Activated T-cell treated with anti-CD3 and anti-CD28 coated beads, Interleukin-2, amount 50 U/mL, for 72 hours (primary cell): Measurements from ENCODE around the gene SLC38A4. TPM values are rescaled to one million over a fixed set of nuclear protein-coding genes. Genes with fewer than 3 reads are reported as not detected.

Experiments
- ATAC-seq, 2 donors: fragments of 150-1000 bp; cut with Tn5 transposase; replicated peaks in 1 of 2; 2 replicates each; pipeline ENCODE4 v1.10.0; 2021; ENCODE audit warnings: moderate library complexity in 2 of 2, mild to moderate bottlenecking in 1 of 2
- DNase-seq, 2 donors: peaks; one replicate each; pipeline ENCODE4 v3.0.0; 2021 to 2022; ENCODE audit warnings: mixed read lengths in 1 of 2
- H3K27ac Mint-ChIP-seq: one replicate; pipeline ENCODE4 v1.8.0; 2022; ENCODE audit warnings: mild to moderate bottlenecking, moderate library complexity, mixed read lengths
- H3K27me3 Mint-ChIP-seq: one replicate; pipeline ENCODE4 v1.8.0; 2022; ENCODE audit warnings: low read depth, mixed read lengths
- H3K36me3 Mint-ChIP-seq, 2 donors: one replicate each; pipeline ENCODE4 v1.8.0; 2022; ENCODE audit warnings: mixed read lengths in 2 of 2, mild to moderate bottlenecking in 1 of 2; ENCODE audit not compliant: insufficient read depth in 2 of 2
- H3K4me1 Mint-ChIP-seq: one replicate; pipeline ENCODE4 v1.8.0; 2022; ENCODE audit warnings: low read depth, mixed read lengths
- H3K4me3 Mint-ChIP-seq, 2 donors: one replicate each; pipeline ENCODE4 v1.8.0; 2022; ENCODE audit warnings: mild to moderate bottlenecking in 2 of 2, mixed read lengths in 2 of 2, moderate library complexity in 2 of 2
- H3K9me3 Mint-ChIP-seq, 2 donors: one replicate each; pipeline ENCODE4 v1.8.0; 2022; ENCODE audit warnings: mixed read lengths in 2 of 2
- total RNA-seq, 2 donors: library from RNA; stranded (reverse); gene quantifications; one replicate each; pipeline ENCODE4 v1.2.3, GENCODE V29; 2022

SLC38A4 gene
- total RNA-seq, 2 donors from 2014 or later: 0.26 TPM; not detected in 1

- H3K36me3 Mint-ChIP-seq: no peaks in the 10 kb centered on the region
- no peak for ATAC-seq
- H3K4me1 Mint-ChIP-seq: no peaks in the 10 kb centered on the region
- no peak for DNase-seq
- H3K4me3 Mint-ChIP-seq: no peak overlapping the region
- H3K27ac Mint-ChIP-seq: no peak overlapping the region
- no peaks in the 10 kb centered on the region for H3K9me3 Mint-ChIP-seq
- H3K27me3 Mint-ChIP-seq: peaks cover 26% of the 10 kb centered on the region
Measured at GRCh38 chr12:46804054-46804453, 21.7 kb downstream of the SLC38A4 start.

GRCh38 chr12:46803517-46803916 lies 22.3 kb downstream of the SLC38A4 start:
- DNase-seq (no peak), ATAC-seq (no peak)
- Mint-ChIP-seq H3K27me3 (peaks cover 23% of the 10 kb centered on the region), H3K4me1 (no peaks in the 10 kb centered on the region), H3K27ac (no peak overlapping the region), H3K9me3 (no peaks in the 10 kb centered on the region), H3K36me3 (no peaks in the 10 kb centered on the region), H3K4me3 (no peak overlapping the region)

- Mint-ChIP-seq H3K27me3 (peaks cover 32% of the 10 kb centered on the region), H3K27ac (no peak overlapping the region), H3K4me1 (no peaks in the 10 kb centered on the region), H3K4me3 (no peak overlapping the region), H3K9me3 (no peaks in the 10 kb centered on the region), H3K36me3 (no peaks in the 10 kb centered on the region)
- DNase-seq (no peak), ATAC-seq (no peak)
Measured at GRCh38 chr12:46801293-46801692, 24.5 kb downstream of the SLC38A4 start.

- Mint-ChIP-seq H3K36me3 (no peaks in the 10 kb centered on the region), H3K27me3 (peaks cover 27% of the 10 kb centered on the region), H3K9me3 (no peaks in the 10 kb centered on the region), H3K27ac (no peak overlapping the region), H3K4me1 (peaks cover 4% of the 10 kb centered on the region), H3K4me3 (no peak overlapping the region)
- no peak for ATAC-seq
- no peak for DNase-seq
Measured at GRCh38 chr12:46800160-46800559, 25.6 kb downstream of the SLC38A4 start.

GRCh38 chr12:46798648-46799047 lies 27.1 kb downstream of the SLC38A4 start:
- Mint-ChIP-seq H3K36me3 (no peaks in the 10 kb centered on the region), H3K4me1 (peaks cover 15% of the 10 kb centered on the region), H3K9me3 (no peaks in the 10 kb centered on the region), H3K4me3 (no peak overlapping the region), H3K27ac (no peak overlapping the region), H3K27me3 (peaks cover 27% of the 10 kb centered on the region)
- DNase-seq (no peak), ATAC-seq (no peak)

GRCh38 chr12:46798056-46798455 lies 27.7 kb downstream of the SLC38A4 start:
- no peaks in the 10 kb centered on the region for H3K9me3 Mint-ChIP-seq
- DNase-seq (no peak), ATAC-seq (no peak)
- no peak overlapping the region for H3K4me3 Mint-ChIP-seq
- no peaks in the 10 kb centered on the region for H3K36me3 Mint-ChIP-seq
- H3K27ac Mint-ChIP-seq: no peak overlapping the region
- peaks cover 15% of the 10 kb centered on the region for H3K4me1 Mint-ChIP-seq
- peaks cover 27% of the 10 kb centered on the region for H3K27me3 Mint-ChIP-seq

- no peak for DNase-seq
- peak overlapping the region in 1 of 2 donors; percentile 14 for H3K4me3 Mint-ChIP-seq
- H3K9me3 Mint-ChIP-seq: no peaks in the 10 kb centered on the region
- no peaks in the 10 kb centered on the region for H3K36me3 Mint-ChIP-seq
- H3K4me1 Mint-ChIP-seq: peaks cover 15% of the 10 kb centered on the region
- peaks cover 35% of the 10 kb centered on the region for H3K27me3 Mint-ChIP-seq
- no peak for ATAC-seq
- H3K27ac Mint-ChIP-seq: no peak overlapping the region
Measured at GRCh38 chr12:46795988-46796387, 29.8 kb downstream of the SLC38A4 start.

- peaks cover 24% of the 10 kb centered on the region for H3K27me3 Mint-ChIP-seq
- peak; percentile 3 to 17 for DNase-seq
- peak overlapping the region; percentile 94 for H3K27ac Mint-ChIP-seq
- ATAC-seq: peak; percentile 91 to 94
- peaks cover 18% of the 10 kb centered on the region for H3K4me1 Mint-ChIP-seq
- peak overlapping the region; percentile 0 to 68 for H3K4me3 Mint-ChIP-seq
- H3K36me3 Mint-ChIP-seq: no peaks in the 10 kb centered on the region
- no peaks in the 10 kb centered on the region for H3K9me3 Mint-ChIP-seq
Measured at GRCh38 chr12:46794593-46795190, 31.1 kb downstream of the SLC38A4 start.

GRCh38 chr12:46792925-46793324 lies 32.9 kb downstream of the SLC38A4 start:
- peaks cover 18% of the 10 kb centered on the region for H3K27me3 Mint-ChIP-seq
- ATAC-seq (no peak), DNase-seq (no peak)
- H3K27ac Mint-ChIP-seq: no peak overlapping the region
- peaks cover 26% of the 10 kb centered on the region for H3K4me1 Mint-ChIP-seq
- H3K4me3 Mint-ChIP-seq: no peak overlapping the region
- H3K9me3 Mint-ChIP-seq: no peaks in the 10 kb centered on the region
- no peaks in the 10 kb centered on the region for H3K36me3 Mint-ChIP-seq

- Mint-ChIP-seq H3K9me3 (no peaks in the 10 kb centered on the region), H3K27ac (no peak overlapping the region), H3K36me3 (no peaks in the 10 kb centered on the region), H3K27me3 (peaks cover 8% of the 10 kb centered on the region), H3K4me3 (no peak overlapping the region), H3K4me1 (peaks cover 23% of the 10 kb centered on the region)
- ATAC-seq: no peak
- no peak for DNase-seq
Measured at GRCh38 chr12:46790066-46790465, 35.7 kb downstream of the SLC38A4 start.

- no peak for DNase-seq
- H3K4me1 Mint-ChIP-seq: peaks cover 13% of the 10 kb centered on the region
- H3K27me3 Mint-ChIP-seq: peaks cover 11% of the 10 kb centered on the region
- H3K9me3 Mint-ChIP-seq: no peaks in the 10 kb centered on the region
- no peak overlapping the region for H3K27ac Mint-ChIP-seq
- no peak overlapping the region for H3K4me3 Mint-ChIP-seq
- no peak for ATAC-seq
- H3K36me3 Mint-ChIP-seq: no peaks in the 10 kb centered on the region
Measured at GRCh38 chr12:46788072-46788887, 37.5 kb downstream of the SLC38A4 start.

- Mint-ChIP-seq H3K27ac (no peak overlapping the region), H3K27me3 (peaks cover 17% of the 10 kb centered on the region), H3K9me3 (no peaks in the 10 kb centered on the region), H3K4me3 (no peak overlapping the region), H3K36me3 (no peaks in the 10 kb centered on the region), H3K4me1 (peaks cover 13% of the 10 kb centered on the region)
- ATAC-seq (no peak), DNase-seq (no peak)
Measured at GRCh38 chr12:46787496-46788055, 38.2 kb downstream of the SLC38A4 start.

- ATAC-seq: no peak
- Mint-ChIP-seq H3K9me3 (no peaks in the 10 kb centered on the region), H3K36me3 (no peaks in the 10 kb centered on the region), H3K4me3 (no peak overlapping the region), H3K4me1 (peaks cover 13% of the 10 kb centered on the region), H3K27ac (no peak overlapping the region), H3K27me3 (peaks cover 15% of the 10 kb centered on the region)
- no peak for DNase-seq
Measured at GRCh38 chr12:46786774-46787173, 39.0 kb downstream of the SLC38A4 start.
